ENCODE measurements around the gene KATNB1. TPM values are rescaled to one million over a fixed set of nuclear protein-coding genes. Genes with fewer than 3 reads are reported as not detected.

The KATNB1 gene
- total and polyA plus RNA-seq, 2 of the 8 experiments (the other 6 are each of a cell fraction or from before 2014, with no cell fraction given), result 50.2 to 60.4 TPM

DNA sequence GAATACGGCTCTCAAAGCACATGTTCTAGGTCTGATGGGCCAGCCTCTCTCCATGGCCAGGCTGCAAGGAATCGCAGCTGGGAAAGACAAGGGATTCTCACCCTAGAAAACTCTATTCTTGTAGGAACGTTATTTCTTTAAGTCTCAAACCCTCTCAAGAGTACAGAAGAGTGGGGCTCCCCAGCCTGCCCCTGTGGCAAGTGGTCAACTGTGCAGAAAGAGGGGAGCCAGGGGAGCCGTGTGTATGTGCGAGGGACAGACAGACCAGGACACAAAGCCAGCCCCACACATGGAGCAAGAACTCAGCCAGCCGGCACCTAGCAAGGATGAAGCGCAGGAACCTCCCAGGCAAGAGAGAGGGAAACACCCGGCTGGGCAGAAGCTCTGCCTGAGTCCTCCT, 50.4 kb downstream of the KATNB1 start:
- Histone ChIP-seq H2BK5ac (ENCODE audit: low read depth, low read length) (no peak overlapping the region), H3K27me3 (replicated peaks in 1 of 4; ENCODE audit: control insufficient read depth in 3 of 4, extremely low read depth in 1 of 4, insufficient read depth in 3 of 4, low read length in 3 of 4) (no peaks in the 10 kb centered on the region), H3K79me2 (ENCODE audit: control insufficient read depth in 1 of 2, insufficient read depth in 2 of 2, low read length in 2 of 2) (no peaks in the 10 kb centered on the region), H3K79me1 (ENCODE audit: low read depth, low read length) (no peaks in the 10 kb centered on the region), H3K23ac (ENCODE audit: insufficient read length) (no peak overlapping the region), H2BK120ac (replicated peaks; ENCODE audit: low read depth, low read length) (no peak overlapping the region), H4K5ac (ENCODE audit: insufficient read length, low read depth, low read length) (no peak overlapping the region), H3K4me2 (ENCODE audit: insufficient read depth in 1 of 2, low read depth in 2 of 2, low read length in 2 of 2) (no peak overlapping the region), H3K56ac (replicated peaks; ENCODE audit: insufficient read length, low read depth, low read length) (no peak overlapping the region), H3K9me3 (ENCODE audit: insufficient read depth in 2 of 2, low read depth in 1 of 2, low read length in 1 of 2) (no peaks in the 10 kb centered on the region), H4K8ac (ENCODE audit: extremely low read depth, insufficient read depth, low read length) (no peak overlapping the region), H3K23me2 (ENCODE audit: low read depth, low read length) (no peaks in the 10 kb centered on the region), H4K91ac (replicated peaks; ENCODE audit: insufficient read length, low read length) (no peak overlapping the region), H2BK15ac (ENCODE audit: low read length) (no peak overlapping the region), H2AK5ac (ENCODE audit: low read depth, low read length) (no peak overlapping the region), H3K4me1 (replicated peaks in 1 of 4; ENCODE audit: control insufficient read depth in 3 of 4, insufficient read depth in 4 of 4, low read length in 3 of 4) (peaks cover 0 to 7% (median 0%) of the 10 kb centered on the region in 4 experiments; a peak in 1 of 7 replicates), H3K9ac (replicated peaks in 1 of 4; ENCODE audit: extremely low read depth in 1 of 4, low read depth in 3 of 4, low read length in 3 of 4) (no peak overlapping the region), H3K18ac (ENCODE audit: extremely low read depth, low read length) (no peak overlapping the region), H3K14ac (ENCODE audit: insufficient read length) (no peak overlapping the region), H3K36me3 (ENCODE audit: control insufficient read depth in 2 of 4, insufficient read depth in 4 of 4, low read length in 3 of 4) (no peaks in the 10 kb centered on the region), H2BK20ac (ENCODE audit: low read length) (no peak overlapping the region), H3K27ac (ENCODE audit: low read depth, low read length) (no peak overlapping the region), H3K4ac (replicated peaks; ENCODE audit: insufficient read length, low read depth, low read length) (no peak overlapping the region), H2BK12ac (ENCODE audit: low read depth, low read length) (no peak overlapping the region), H3K4me3 (ENCODE audit: extremely low read depth in 1 of 4, insufficient read depth in 2 of 4, low read depth in 3 of 4, low read length in 4 of 4) (no peak overlapping the region), H4K20me1 (replicated peaks in 1 of 2; ENCODE audit: control insufficient read depth in 1 of 2, insufficient read depth in 2 of 2, low read length in 2 of 2) (no peaks in the 10 kb centered on the region), H2AFZ (ENCODE audit: low read length) (no peak overlapping the region)
- POLR2A ChIA-PET (ENCODE audit: partially characterized antibody), result interaction anchor here (1.4 kb wide), 1 partner anchor 10 kb away, joined by 3 read pairs; no protein-coding TSS in a partner anchor
- FAIRE-seq, result no peak
- no peak for DNase-seq (ENCODE audit: low read depth in 1 of 2, low spot score in 2 of 2)
- CTCF ChIA-PET (ENCODE audit: partially characterized antibody), result interaction anchor here (1.2 to 22.4 kb wide), 5 partner anchors 10 to 78 kb away, joined by 3 to 279 read pairs (median 5); partner anchors contain the start of gene KIFC3
- 92% methylated on average over 8 of the region's 8 CpGs; no CpG with 5 or more reads in 1 of the 2 experiments for WGBS, 2 experiments (ENCODE audit: extremely low coverage in 1 of 2, insufficient coverage in 1 of 2, insufficient read length in 1 of 2, insufficient replicate concordance in 2 of 2, low coverage in 1 of 2, low lambda C conversion rate in 2 of 2, missing lambda C conversion rate in 1 of 2)
- TF ChIP-seq SAP30 (IDR thresholded peaks at IDR 0.05; ENCODE audit: insufficient read depth, insufficient replicate concordance, low read length), result no peak
- TF ChIP-seq, protein P1, sequence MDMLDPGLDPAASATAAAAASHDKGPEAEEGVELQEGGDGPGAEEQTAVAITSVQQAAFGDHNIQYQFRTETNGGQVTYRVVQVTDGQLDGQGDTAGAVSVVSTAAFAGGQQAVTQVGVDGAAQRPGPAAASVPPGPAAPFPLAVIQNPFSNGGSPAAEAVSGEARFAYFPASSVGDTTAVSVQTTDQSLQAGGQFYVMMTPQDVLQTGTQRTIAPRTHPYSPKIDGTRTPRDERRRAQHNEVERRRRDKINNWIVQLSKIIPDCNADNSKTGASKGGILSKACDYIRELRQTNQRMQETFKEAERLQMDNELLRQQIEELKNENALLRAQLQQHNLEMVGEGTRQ (IDR thresholded peaks at IDR 0.05; ENCODE audit: low read length), result no peak
- no peak for TF ChIP-seq TAF7 (optimal IDR thresholded peaks at IDR 0.05; ENCODE audit: borderline replicate concordance, low read depth, low read length)
- no peak for TF ChIP-seq SIN3A (conservative IDR thresholded peaks at IDR 0.05 in 1 of 2, IDR thresholded peaks at IDR 0.05 in 1 of 2; ENCODE audit: low read depth in 1 of 2, low read length in 2 of 2)
- TF ChIP-seq BRCA1 (IDR thresholded peaks at IDR 0.05; ENCODE audit: low read depth, low read length), result no peak
- no peak for TF ChIP-seq BACH1 (IDR thresholded peaks at IDR 0.05; ENCODE audit: low read length)
- no peak for TF ChIP-seq SIRT6 (IDR thresholded peaks at IDR 0.05; ENCODE audit: low read length)
- TF ChIP-seq E2F6 (IDR thresholded peaks at IDR 0.05), result no peak
- TF ChIP-seq NANOG (IDR thresholded peaks at IDR 0.05; ENCODE audit: insufficient read depth, low read depth, low read length, poor library complexity, severe bottlenecking), result no peak
- TF ChIP-seq POLR2A (IDR thresholded peaks at IDR 0.05; ENCODE audit: control extremely low read depth in 1 of 2, low read depth in 2 of 2, low read length in 2 of 2), result no peak
- no peak for TF ChIP-seq SP2 (IDR thresholded peaks at IDR 0.05; ENCODE audit: low read length)
- TF ChIP-seq RFX5 (IDR thresholded peaks at IDR 0.05; ENCODE audit: borderline replicate concordance, low read depth, low read length), result no peak

All from H1 (cell line).